Measurements from ENCODE around the gene LOXL3.

DNA sequence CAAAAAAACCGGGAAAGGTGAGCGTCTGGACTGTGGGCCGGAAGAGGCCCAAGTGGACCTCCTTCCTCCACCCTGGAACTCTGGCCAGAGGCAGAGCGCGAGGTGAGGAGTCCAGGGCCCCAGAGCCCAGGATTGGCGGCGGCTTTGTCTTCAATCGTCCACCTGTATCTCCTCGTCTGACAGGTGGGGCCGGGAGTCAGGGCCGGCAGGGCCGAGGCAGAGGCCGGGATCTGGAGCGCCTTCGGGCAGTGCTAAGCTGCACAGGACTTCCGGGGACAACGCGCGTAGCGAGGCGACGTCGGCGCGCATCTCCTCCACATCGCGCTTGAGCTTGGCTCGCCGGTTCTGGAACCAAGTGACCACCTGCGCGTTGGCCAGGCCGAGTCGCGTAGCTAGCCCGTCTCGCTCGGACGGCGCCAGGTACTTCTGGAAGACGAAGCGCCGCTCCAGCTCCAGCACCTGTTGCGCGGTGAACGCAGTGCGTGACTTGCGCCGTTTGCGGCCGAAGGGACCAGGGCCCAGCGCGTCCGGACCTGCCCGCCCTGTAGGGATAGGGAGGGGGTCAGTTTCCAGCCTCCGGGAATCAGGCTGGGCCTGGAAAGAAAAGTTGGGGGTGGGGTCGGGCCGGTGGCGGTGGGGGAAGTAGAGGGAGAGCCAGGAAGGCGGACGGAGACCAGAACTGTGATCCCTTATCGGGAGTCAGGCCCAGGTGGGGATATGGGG is 55.8 kb downstream of the LOXL3 start:
- TF ChIP-seq, protein P1, sequence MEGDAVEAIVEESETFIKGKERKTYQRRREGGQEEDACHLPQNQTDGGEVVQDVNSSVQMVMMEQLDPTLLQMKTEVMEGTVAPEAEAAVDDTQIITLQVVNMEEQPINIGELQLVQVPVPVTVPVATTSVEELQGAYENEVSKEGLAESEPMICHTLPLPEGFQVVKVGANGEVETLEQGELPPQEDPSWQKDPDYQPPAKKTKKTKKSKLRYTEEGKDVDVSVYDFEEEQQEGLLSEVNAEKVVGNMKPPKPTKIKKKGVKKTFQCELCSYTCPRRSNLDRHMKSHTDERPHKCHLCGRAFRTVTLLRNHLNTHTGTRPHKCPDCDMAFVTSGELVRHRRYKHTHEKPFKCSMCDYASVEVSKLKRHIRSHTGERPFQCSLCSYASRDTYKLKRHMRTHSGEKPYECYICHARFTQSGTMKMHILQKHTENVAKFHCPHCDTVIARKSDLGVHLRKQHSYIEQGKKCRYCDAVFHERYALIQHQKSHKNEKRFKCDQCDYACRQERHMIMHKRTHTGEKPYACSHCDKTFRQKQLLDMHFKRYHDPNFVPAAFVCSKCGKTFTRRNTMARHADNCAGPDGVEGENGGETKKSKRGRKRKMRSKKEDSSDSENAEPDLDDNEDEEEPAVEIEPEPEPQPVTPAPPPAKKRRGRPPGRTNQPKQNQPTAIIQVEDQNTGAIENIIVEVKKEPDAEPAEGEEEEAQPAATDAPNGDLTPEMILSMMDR (IDR thresholded peaks at IDR 0.05) = no peak
- TF ChIP-seq POLR2AphosphoS5 (IDR thresholded peaks at IDR 0.05) (no peak), POLR2A (IDR thresholded peaks at IDR 0.05) (no peak), EP300 (IDR thresholded peaks at IDR 0.05) (no peak)
